ENCODE data around the gene SMIM41. TPM values are rescaled to one million over a fixed set of nuclear protein-coding genes. Genes with fewer than 3 reads are reported as not detected.

SMIM41 gene
- total and polyA plus RNA-seq, 3 donors from 2014 or later = 2.6 to 21.7 (median 15.6) TPM

DNA sequence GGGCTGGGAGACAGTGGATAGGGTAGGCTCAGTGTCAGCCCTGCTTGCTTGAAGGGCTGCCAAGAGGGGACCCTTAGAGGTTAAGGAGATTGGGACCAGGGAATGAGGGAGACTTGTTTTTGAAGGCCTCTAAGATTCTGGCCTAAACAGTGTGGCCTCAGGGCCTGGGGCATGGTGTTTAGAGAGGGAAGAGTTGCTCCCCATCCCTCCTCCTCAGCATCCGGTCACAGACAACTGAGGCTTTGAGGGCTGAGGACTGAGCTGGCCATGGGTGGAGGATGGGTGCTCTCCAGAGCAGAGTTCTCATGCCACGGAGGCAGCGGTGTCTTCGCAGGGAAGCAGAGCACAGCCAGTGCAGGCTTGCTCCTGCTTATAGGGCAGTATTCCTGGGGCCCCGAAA, 62.9 kb downstream of the SMIM41 start:
- peaks cover 17% of the 10 kb centered on the region for H3K4me1 ChIP-seq
- H3K27me3 ChIP-seq = no peaks in the 10 kb centered on the region
- no peak overlapping the region for H3K27ac ChIP-seq
- TF ChIP-seq POLR2A (IDR thresholded peaks at IDR 0.05) = no peak
- TF ChIP-seq, protein P1, sequence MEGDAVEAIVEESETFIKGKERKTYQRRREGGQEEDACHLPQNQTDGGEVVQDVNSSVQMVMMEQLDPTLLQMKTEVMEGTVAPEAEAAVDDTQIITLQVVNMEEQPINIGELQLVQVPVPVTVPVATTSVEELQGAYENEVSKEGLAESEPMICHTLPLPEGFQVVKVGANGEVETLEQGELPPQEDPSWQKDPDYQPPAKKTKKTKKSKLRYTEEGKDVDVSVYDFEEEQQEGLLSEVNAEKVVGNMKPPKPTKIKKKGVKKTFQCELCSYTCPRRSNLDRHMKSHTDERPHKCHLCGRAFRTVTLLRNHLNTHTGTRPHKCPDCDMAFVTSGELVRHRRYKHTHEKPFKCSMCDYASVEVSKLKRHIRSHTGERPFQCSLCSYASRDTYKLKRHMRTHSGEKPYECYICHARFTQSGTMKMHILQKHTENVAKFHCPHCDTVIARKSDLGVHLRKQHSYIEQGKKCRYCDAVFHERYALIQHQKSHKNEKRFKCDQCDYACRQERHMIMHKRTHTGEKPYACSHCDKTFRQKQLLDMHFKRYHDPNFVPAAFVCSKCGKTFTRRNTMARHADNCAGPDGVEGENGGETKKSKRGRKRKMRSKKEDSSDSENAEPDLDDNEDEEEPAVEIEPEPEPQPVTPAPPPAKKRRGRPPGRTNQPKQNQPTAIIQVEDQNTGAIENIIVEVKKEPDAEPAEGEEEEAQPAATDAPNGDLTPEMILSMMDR (IDR thresholded peaks at IDR 0.05) = no peak
- H3K36me3 ChIP-seq (ENCODE audit: low read depth, missing control alignments) = no peaks in the 10 kb centered on the region
- 98 to 100% methylated on average over 1 to 5 of the region's 5 CpGs for WGBS, 2 donors
- H3K9me3 ChIP-seq = no peaks in the 10 kb centered on the region
- no peak overlapping the region for H3K4me3 ChIP-seq
- no peak for DNase-seq
- intact Hi-C loops (cut with DNase I; ENCODE audit: low total_unique reads) = no loop called here

DNA sequence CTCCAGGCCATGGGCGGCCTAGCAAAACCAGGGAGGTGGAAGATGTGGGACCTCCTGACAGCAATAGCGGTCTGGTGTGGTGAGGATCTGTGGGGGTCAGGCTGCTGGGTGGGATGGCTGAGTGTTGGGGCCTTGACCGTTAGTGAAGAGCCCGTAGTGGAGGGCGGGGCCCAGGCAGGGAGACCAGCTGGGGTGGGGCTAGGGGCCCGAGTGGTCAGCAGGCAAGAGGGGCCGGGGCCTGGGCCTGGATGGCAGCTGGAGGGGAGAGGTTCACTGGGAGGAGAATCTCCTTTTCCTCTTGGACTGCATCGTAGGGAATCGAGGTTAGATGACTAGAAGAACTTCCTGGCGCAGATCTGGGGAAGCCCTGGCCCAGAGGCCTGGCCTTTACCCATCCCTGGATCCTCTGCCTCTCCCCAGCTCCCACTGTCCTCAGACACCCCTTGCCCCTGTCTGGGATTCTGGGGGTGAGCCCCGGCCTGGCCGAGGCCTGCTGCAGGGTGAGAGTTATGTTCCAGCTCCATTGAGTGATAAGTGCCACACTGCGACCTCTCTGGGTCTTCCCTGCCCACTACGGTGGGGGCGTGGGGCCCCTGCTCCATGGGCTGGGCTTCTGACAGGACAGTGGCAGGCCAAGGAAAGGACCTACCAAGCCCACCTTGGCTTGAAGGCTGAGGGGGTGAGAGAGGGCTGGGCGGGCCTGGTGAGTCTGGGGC, 65.2 kb downstream of the SMIM41 start:
- no peaks in the 10 kb centered on the region for H3K27me3 ChIP-seq
- intact Hi-C loops (cut with DNase I; ENCODE audit: low total_unique reads) = no loop called here
- TF ChIP-seq, protein P1 (IDR thresholded peaks at IDR 0.05) = no peak
- TF ChIP-seq POLR2A (IDR thresholded peaks at IDR 0.05) = no peak
- no peaks in the 10 kb centered on the region for H3K9me3 ChIP-seq
- no peak overlapping the region for H3K27ac ChIP-seq
- DNase-seq = no peak
- no peak overlapping the region for H3K4me3 ChIP-seq
- WGBS, 2 donors = 86 to 94% methylated on average over 13 to 16 of the region's 16 CpGs
- peaks cover 39% of the 10 kb centered on the region for H3K4me1 ChIP-seq
- H3K36me3 ChIP-seq (ENCODE audit: low read depth, missing control alignments) = no peaks in the 10 kb centered on the region

DNA sequence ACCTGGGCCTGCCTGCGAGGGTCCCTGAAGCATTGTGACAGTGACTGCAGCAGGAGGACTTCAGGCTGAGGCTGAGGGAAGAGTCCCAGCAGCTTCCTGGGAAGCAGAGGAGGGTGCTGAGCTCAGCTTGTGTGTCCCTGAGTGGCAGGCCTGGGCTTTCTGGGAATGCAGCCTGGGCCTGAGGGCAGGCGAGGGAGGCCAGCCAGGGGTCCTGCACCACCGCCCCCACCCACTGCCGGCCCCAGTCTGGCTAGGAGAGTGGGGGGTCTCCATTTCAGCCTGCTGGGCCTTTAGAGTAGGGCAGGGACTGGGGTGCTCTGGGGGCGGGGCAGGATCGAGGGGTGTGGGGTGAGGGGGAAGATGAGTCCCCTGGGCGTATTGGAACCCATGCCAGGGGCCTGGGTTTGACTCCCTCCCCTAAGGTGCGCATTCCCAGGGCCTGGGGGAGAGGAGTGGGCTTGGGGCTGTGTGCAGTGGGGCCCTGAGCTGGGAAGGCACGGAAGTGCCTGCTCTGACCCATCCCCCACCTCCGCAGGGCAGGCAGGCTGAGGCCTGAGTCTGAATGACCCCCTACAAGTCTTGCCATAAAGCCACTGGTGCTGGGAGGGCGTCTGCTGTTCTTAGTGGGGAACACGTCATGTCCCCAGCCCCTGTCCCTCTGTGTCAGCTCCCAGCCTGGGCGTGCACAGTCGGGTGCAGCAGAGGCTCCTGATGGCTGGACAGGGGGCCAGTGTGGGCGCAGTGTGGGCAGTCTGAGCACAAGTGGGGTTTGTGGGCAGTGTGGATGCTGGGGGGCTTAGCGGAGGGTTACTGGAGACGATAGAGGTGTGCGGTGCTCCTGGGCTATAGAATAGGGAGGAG, 66.0 kb downstream of the SMIM41 start:
- 90 to 96% methylated on average over 10 to 18 of the region's 18 CpGs for WGBS, 2 donors
- H3K36me3 ChIP-seq (ENCODE audit: low read depth, missing control alignments) = no peaks in the 10 kb centered on the region

GRCh38 chr12:52146089-52146821, 66.8 kb downstream of the SMIM41 start:
- WGBS, 2 donors = 87 to 92% methylated on average over 6 to 8 of the region's 8 CpGs

More for the DNA sequence above, 66.0 kb downstream of the SMIM41 start:
- no peak for TF ChIP-seq POLR2A (IDR thresholded peaks at IDR 0.05)
- TF ChIP-seq, protein P1 (IDR thresholded peaks at IDR 0.05) = no peak
- no peaks in the 10 kb centered on the region for H3K9me3 ChIP-seq
- H3K27me3 ChIP-seq = no peaks in the 10 kb centered on the region
- no peak for DNase-seq
- no peak overlapping the region for H3K4me3 ChIP-seq
- peaks cover 44% of the 10 kb centered on the region for H3K4me1 ChIP-seq
- H3K27ac ChIP-seq = no peak overlapping the region
- intact Hi-C loops (cut with DNase I; ENCODE audit: low total_unique reads) = no loop called here

More at GRCh38 chr12:52146089-52146821, 66.8 kb downstream of the SMIM41 start:
- no peak for DNase-seq
- TF ChIP-seq, protein P1 (IDR thresholded peaks at IDR 0.05) = no peak
- TF ChIP-seq POLR2A (IDR thresholded peaks at IDR 0.05) = no peak
- Histone ChIP-seq H3K9me3 (no peaks in the 10 kb centered on the region), H3K27ac (peak overlapping the region in 1 of 2 donors; percentile 82), H3K27me3 (no peaks in the 10 kb centered on the region), H3K36me3 (ENCODE audit: low read depth, missing control alignments) (no peaks in the 10 kb centered on the region), H3K4me1 (peaks cover 44% of the 10 kb centered on the region), H3K4me3 (no peak overlapping the region)
- intact Hi-C loops (cut with DNase I; ENCODE audit: low total_unique reads) = no loop called here

All from testis (tissue), 3 donors.